Skin of body (tissue), 2 donors: Measurements from ENCODE around the gene MICALL1. TPM values are rescaled to one million over a fixed set of nuclear protein-coding genes. Genes with fewer than 3 reads are reported as not detected.
A peak's percentile ranks its signal among the peaks of the same experiment; 100 is the strongest.

Source experiments
- DNase-seq: peaks from one replicate; lab custom pipeline; 2025; lab: John Stamatoyannopoulos, UW
- total RNA-seq: library from RNA; depleted of rRNA; stranded (reverse); fragments of >200 nt; gene quantifications from one replicate; pipeline ENCODE4 v1.2.3, GENCODE V29; 2014

Gene MICALL1
- total RNA-seq, 1 donor from 2014 or later: 18.8 TPM

GRCh38 chr22:37906364-37907008 is 389 bp downstream of the MICALL1 start:
- no peak for DNase-seq

DNA sequence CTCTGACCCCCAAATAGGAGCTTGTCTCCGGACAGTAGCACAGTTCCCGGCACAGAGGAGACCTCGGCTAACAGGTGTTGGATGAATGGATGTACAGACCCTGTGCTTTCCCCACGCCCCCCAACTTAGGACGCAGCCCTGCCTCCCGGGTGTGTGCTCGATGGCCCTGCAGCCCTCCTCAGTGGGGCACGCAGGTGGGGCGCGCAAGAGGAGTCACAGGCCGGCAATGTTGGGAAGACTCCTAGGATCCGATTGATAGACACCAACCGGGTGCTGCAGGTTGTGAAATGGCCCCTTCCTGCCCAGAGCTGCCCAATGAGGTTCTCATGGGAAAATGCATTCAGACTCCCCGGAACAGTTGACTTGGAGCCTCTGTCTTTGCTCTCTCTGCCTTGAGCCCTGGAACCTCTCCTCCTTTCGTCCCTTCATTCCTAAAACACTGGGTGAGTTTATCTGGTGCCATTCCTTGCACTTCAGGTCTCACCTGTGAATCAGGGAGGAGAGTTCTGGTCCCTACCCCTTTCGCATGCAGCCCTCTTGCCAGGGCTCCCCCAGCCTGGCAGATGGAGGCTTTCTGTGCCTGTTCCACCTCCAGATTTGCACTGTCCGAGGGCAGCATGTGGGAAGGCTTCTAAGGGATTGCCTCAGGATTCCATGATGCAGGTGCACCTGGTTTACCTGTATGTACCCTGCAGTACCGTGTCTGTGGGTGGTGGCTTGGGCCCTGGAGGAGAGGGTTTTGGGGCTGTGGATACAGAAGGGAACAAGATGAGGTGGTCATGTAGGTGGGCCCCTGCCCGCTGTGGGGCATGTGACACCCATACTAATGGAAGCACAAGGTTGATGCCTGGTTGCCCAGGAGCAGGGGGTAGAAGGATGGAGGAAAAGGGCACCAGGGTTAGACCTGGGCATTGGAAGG is 1.2 kb downstream of the MICALL1 start:
- no peak for DNase-seq

DNA sequence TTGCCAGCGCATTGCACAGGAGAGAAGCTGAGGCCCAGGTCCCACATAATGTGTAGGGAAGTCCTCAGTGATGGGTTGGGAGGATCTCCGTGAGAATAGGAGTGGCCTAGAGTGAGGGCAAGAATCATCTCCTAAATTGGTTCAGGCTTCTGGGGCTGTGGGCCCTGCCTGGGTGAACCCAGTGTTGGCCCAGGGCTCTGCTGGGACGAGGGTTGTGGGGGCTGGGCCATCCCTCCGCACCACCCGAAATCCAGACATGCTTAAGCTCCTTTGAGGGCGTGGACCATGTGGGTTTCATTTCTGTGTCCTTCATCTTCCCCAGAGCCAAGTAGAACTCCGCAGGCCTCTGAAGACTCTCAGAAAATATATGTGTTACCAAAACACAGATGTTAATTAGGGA is 3.7 kb downstream of the MICALL1 start:
- peak; percentile 91 for DNase-seq

- no peak for DNase-seq
Observed at GRCh38 chr22:37910890-37911672, 5.0 kb downstream of the MICALL1 start.

GRCh38 chr22:37911697-37912096 is 5.6 kb downstream of the MICALL1 start:
- no peak for DNase-seq

DNA sequence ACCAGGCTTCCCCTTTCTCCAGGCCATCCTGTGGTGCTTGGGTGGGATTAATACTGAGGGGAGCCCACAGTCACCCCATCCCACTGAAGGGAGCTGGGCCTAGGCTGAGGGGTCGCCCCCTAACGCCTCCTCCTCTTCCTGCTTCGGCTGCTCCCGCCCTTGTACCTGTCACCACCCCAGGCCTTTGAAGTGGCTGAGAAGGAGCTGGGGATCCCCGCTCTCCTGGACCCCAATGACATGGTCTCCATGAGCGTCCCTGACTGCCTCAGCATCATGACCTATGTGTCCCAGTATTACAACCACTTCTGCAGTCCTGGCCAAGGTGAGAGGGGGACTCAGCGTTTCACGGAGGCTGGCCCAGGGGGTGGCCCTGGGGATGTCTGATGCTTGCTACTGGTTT is 6.1 kb downstream of the MICALL1 start:
- DNase-seq: no peak

DNA sequence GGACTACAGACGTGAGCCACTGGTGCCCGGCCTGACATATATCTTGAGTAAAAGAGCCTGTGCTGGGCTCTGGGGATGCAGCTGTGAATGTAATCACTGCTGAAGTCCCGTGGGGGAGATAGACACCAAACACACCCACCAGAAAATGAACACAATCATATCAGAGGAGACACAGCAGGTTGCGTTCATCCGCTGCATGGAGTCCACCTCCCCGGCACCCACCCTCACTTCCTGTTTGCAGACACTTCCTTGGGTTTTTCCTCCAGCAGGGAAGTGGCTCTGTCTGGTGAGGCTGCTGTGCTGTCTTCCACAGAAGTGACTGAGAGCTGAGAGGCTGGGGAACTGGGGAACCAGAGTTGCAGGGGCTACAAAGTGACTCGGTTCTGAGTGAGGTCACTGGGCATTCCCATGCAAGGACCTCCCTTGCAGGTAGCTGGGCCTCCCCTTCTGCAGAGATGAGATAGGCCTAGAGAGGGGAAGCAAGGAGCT is 7.2 kb downstream of the MICALL1 start:
- DNase-seq: no peak

- DNase-seq: no peak
Observed at GRCh38 chr22:37916311-37916710, 10.2 kb downstream of the MICALL1 start.

DNA sequence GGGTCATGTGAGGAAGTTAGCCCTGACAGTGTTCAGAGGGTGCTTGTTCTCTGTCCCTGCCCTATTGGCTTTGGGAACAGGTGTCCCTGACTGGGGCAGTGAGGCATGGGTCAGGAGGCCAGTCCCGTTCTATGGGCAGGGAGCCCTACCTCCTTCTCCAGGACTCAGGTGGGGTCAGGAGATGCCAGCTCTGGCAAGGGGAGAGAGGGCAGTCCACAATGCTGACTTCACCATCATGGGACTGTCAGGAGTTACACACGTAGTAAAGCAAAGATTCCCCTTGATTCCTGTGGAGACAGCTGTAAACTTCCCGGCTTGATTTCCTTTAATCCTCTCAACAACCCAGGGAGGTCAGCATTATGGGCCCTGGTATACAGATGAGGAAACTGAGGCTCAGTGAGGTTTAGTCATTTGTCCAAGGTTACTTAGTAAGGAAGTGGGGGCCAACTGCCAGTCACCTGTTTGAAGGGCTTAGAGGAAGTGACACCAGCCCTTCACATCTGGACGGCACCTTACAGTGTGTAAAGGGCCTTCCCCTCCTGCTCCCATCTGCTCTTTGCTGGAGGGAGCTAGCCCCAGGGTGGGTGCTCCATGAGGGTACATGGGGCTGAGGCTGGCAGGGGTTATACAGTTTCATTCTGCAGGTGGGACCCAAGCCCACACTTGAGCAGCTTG is 11.9 kb downstream of the MICALL1 start:
- DNase-seq: no peak

DNA sequence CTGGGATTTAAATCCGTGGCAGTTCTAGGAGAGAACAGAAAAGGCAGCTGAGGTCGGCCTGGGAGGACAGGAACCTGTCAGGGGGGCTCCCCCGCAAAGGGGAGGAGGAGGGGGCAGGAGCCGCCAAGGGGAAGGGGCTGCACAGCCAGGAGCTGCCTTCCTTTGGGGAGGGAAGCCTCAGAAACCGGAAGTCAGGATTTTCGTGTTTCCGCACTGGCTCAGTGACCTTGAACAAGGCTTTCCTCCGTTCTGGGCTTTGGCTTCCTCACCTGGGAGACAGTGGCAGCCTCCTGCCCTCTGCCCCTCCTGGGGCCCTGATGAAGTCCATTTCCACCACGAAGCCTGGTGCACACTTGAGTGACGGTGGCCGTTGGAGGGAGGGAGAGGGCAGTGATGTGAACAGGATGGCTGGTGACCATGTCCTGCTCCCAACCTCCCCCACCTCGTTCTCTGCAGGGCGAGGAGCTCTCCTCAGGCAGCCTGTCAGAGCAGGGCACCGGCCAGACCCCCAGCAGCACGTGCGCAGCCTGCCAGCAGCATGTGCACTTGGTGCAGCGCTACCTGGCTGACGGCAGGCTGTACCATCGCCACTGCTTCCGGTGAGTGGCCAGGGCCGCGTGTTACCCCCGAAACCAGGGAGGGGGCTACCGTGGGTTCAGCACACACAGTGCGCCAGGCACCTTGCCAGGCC is 12.6 kb downstream of the MICALL1 start:
- DNase-seq: no peak

DNA sequence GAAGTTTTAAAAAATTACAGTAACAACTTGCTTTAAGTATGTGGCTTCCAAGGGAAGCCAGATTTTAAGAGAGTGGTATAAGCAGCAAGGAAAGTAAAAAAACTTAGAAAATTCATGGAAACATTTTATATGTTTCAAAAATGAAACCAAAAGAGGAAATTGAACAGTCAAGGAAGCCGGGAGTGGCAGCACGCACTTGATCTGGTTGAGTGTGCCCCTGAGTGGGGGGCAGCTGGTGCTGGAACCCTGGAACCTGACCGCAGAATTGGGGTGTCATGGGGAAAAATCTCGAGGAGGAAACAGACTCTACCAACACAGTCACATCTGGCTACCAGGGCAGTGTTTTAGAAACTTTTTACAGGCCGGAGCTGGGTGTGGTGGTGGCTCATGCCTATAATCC is 14.0 kb downstream of the MICALL1 start:
- DNase-seq: no peak

DNA sequence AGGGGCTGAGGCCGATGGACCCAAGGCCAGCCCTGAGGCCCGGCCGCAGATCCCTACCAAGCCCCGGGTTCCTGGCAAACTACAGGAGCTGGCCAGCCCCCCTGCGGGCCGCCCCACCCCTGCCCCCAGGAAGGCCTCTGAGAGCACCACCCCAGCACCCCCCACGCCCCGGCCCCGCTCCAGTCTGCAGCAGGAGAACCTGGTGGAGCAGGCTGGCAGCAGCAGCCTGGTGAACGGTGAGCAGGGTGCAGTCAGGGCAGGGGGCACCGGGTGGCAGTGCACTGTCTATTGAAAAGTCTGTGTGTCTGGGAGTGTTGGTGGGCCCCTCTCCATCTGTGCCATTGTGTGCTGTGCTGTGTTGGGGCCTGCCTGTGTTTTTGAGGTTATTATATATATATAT is 16.1 kb downstream of the MICALL1 start:
- DNase-seq: no peak

DNA sequence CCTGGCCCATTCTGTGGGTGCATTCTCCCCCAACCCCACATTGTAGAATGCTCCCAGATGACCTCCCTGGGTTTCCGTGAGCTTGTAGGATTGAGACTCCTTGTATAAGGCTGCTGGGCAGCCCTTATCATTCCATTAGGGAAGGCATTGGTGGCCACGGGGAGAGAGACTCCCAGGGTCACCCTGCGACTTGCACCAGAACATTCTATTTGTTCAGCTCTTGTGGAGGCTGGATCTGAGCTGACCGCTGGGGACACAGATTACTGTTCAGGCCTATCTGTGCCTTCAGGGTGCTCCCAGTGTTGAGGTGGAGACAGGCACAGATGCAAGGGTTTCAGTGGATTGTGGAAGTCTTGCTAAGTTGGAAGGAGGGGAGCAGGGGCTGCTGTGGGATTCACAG is 17.8 kb downstream of the MICALL1 start:
- no peak for DNase-seq

- no peak for DNase-seq
Observed at GRCh38 chr22:37924386-37925065, 18.4 kb downstream of the MICALL1 start.

DNA sequence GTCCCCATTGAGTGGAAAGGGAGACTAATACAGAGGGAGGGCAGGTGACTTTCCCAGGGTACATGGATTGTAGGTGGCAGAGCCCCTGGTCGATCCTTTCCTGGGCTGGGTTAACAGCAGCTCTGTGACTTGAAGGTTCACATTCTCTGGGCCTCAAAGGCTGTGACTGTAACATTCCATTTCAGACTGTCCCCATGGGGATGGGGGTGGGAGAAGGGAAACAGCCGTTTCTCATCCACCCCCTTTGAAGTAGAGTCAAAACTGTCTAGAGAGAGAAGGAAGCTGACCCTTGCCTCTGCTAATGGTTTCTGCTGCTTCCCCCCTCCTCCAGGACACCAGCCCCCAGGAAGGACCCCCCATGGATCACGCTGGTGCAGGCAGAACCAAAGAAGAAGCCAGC is 19.2 kb downstream of the MICALL1 start:
- no peak for DNase-seq

DNA sequence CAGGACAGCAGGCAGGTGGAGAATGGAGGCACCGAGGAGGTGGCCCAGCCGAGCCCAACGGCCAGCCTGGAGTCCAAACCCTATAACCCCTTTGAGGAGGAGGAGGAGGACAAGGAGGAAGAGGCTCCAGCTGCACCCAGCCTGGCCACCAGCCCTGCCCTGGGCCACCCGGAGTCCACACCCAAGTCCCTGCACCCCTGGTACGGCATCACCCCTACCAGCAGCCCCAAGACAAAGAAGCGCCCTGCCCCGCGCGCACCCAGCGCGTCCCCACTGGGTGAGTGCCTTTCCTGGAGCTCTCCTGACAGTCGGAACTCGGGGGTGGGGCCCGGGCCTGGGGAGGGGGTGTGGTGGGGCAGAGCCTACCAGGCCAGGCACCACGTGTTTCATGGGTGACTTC is 19.7 kb downstream of the MICALL1 start:
- DNase-seq: no peak

DNA sequence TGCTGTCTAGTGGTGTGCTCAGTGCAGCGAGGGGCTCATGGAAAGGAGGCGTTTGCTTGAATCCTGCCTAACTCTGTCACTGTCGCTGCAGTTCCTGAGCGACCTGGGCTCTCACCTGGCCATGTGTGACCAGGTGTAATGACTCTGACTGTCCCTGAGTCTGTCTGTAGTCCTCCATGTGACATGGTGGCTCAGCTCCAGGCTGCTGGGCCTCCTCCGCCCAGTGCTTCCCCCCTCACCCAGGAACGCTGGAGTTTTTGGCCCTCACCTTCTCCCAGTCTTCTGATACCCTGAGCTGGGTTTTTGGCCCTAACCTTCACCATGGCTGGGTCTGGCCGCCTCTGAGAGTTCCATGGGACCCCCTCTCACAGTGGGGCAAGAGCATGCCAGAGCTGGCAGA is 20.3 kb downstream of the MICALL1 start:
- DNase-seq: no peak

DNA sequence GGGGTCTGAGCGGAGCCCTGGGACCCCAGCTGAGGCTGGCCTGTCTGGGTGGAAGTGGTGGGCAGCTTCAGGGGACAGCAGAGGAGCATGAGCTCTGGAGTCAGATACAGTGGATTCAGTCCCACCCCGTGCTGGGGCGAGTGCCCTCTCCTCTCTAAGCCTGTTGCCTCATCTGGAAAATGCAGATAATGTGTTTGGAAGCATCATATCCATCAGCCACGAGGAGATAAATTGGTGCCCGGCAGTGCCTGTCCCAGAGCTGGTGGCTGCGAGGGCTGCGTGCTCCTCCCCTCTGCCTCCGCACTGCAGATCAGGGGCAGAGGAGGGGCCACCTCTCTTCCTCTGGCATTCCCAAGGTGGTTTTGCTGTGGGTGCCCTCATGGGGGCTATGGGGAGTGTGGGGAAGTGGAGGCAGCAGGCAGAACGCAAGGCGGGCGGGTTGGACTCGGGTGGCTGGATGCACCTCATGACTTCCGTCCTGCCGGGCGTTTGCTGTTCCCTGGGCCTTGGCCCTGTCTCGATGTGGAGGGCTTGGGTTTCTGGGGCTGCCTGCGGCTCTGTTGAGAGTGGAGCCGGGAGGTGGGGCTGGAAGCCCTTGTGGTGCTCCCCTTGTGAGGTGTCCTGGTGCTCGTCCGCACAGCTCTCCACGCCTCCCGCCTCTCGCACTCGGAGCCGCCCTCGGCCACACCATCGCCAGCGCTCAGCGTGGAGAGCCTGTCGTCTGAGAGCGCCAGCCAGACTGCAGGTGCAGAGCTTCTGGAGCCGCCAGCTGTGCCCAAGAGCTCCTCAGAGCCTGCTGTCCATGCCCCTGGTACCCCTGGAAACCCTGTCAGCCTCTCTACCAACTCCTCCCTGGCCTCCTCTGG is 20.9 kb downstream of the MICALL1 start:
- DNase-seq: no peak

DNA sequence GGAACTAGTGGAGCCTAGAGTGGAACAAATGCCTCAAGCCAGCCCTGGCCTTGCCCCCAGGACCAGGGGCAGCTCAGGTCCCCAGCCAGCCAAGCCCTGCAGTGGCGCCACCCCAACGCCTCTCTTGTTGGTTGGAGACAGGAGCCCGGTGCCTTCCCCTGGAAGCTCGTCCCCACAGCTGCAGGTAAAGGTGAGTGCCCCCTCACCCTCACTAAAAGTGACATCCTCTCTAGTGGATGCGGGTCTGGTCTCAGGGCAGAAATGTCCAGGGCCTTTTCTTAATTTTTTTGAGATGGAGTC is 21.5 kb downstream of the MICALL1 start:
- DNase-seq: no peak
